Stimulated activated CD4-positive, alpha-beta T cell treated with anti-CD3 and anti-CD28 coated beads, TNF-alpha, amount 100 ng/mL, for 4 hours (primary cell): Measurements from ENCODE around the gene GPR4.
"Not testable (repeated sequence)": the region's sequence is repeated elsewhere in the genome, so short reads cannot be mapped to it uniquely, and the experiment has no call there.

Source experiments
- DNase-seq, 3 experiments: peaks; one replicate each; pipeline ENCODE4 v3.0.0-alpha.2; 2020; ENCODE audit warnings: low read depth in 3 of 3

The GPR4 gene

GRCh38 chr19:45601524-45602374, at the start of gene GPR4:
Gene GPR4, minus strand, starts transcription at chr19:45602212. Its CDS starts 10,346 bp downstream, at chr19:45591866.
- no peak for DNase-seq

GRCh38 chr19:45650722-45651121, 48.7 kb upstream of the GPR4 start:
- DNase-seq, result no peak

DNA sequence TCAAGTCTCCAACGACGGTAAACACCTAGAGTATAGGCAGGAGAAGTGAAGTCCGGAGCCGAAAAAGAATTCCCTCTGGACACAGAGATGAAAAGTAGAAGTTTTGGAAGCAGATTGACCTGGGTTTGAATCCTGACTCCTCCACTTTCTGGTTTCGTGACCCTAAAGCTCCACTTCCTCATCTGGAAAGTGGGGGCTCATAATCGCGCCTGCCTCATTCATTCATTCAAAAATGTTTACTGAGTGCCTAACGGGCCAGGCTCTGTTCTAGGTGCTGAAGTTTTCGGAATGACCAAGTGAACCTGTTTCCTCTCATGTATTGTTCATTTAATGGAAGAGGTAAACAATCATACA, 44.3 kb upstream of the GPR4 start:
- DNase-seq, result no peak

DNA sequence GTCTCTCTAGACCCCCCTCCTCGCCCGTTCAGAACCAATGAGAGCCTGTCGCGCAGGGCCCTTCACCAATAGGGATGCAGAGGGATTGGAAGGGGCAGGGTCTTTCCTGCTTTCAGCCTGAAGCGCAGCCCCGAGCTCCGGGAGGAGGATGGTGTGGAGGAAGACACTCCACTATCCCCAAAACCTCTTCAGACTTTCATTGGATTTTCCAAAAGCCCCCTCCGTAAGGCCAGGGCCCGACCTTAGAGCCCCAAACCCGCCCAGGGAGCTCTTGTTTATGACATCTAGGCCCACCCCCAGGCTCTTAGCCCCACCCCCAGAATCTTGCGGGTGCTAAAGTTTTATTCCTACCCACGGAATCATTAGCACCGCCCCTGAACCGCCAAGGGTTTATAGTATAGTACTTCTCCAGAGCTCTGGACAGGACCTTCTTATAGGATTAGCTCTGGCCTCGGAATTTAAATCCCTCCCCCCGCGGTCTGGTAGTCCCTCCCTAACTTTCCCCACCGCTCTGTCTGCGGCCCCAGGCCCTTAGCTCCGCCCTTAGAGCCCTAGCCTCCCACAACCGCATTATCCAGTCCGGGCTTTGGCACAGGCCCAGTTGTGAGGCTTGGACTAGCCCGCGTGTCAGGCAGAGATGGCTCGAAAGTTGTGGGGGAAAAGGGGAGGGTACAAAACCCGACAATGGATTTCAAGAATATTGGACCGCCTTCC, 43.8 kb upstream of the GPR4 start:
- DNase-seq, result peak in 2 of 3 experiments; percentile 55

DNA sequence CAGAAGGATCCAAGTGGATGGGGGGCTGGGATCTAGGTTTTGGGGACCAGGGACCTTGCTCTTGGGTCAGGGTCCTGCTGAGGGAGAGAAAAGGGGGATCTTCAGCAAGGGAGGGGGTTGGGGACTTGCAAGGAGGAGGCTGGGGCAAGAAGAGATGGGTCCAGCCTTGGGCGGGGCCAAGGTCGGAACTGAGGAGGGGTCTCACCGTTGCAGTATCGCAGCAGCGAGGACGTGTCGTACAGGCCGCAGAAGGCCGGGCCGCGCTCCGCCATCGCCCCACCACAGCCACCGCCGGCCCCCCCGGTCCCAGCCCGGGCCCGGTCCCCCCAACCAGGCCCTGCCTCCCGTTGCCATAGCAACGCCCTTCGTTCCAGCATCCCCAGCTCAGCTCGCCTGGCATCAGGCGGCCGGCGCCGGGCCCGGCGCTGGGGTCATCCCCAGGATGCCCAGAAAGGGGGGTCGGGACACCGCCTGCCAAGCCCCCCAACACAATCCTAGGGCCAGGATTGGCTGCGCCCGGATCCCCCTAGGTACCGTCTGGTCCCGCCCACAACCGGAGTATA, 43.1 kb upstream of the GPR4 start:
- DNase-seq, result no peak

DNA sequence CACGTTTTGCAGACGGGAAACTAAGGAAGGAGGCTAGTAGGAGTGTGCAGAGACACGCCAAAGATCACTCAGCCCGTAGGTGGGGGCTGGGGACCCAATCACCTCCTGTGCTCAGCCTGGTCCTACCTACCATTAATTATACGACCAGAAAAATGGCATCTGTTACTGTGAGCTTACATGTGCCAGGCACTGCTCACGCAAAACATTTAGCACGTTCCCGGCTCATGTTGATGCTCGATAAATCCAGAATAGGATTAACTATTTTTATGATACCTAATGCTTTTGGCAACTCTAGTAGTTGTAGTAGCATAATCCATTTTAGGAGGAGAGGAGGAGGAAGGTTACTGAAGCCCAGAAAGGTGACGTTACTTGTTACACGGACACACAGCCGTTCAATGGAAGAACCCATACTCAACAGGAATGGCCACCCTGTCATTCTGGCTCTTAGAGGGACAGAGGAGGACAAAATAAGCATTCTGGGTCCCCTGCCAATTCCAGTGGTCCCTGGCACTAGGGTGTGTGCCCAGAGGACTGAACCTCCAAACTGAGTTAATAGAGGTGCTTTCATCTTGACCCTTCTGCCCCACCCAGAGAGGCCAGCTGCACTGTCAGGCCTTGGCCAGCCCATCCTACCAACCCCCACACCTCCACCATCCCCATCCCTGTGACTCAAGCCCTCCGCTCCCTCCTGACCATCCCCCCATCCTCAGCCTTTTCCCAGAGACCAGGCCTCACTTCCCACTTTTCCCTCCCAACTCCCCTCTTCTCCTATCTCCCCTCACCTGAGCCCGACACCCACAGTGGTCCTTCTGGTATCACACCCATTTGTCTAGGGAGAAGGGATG, 42.1 kb upstream of the GPR4 start:
- DNase-seq, result no peak

GRCh38 chr19:45643024-45643926, 41.3 kb upstream of the GPR4 start:
- DNase-seq, result peak; percentile 84 to 95 (median 87)

DNA sequence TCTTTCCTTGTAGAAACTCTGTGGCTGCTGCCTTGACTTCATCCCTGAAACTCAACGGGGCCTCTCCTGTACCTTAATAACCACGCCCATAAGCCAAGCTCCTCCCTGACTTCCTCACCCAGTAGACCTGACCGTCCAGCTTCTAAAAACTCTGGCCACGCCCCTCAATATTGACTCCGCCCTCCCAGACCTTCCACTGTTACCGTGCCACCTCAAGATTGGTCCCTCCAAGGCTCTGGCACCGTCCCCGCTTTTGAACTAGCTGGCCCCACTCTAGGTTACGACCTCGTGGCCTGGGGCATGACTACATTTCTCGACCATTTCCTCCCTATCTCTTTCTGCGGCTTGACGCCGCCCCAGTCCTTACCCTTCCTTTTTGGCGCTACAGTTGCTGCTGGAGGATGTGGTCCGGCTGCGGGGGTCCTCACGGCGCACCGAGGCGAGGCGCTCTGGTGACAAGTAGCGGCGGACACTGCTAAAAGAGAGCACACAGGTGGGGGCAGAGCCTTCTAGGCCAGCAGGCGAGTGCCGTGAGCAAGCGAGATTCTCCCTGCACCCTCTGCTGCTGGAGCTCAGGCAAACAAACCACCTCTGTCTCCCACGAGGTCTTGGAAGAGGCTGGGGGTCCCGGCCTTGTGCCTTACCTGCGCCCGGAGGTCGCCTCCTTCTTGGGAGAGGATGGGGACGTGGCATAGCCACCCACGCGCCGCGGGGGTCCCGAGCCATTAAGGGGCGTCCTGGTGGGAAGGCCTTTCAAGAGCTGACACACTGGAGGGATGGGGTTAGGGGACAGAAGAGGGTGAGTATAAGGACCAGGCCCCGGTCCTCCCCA, 39.5 kb upstream of the GPR4 start:
- peak; percentile 25 to 57 (median 28) for DNase-seq

- no peak for DNase-seq
These were observed 38.8 kb upstream of the GPR4 start for GRCh38 chr19:45640849-45641273.

GRCh38 chr19:45638930-45639729, 37.1 kb upstream of the GPR4 start, which contains the start of gene EML2:
Gene EML2, minus strand, starts transcription at chr19:45639397. Its CDS starts 21 bp downstream, at chr19:45639376.
- DNase-seq, result peak in 2 of 3 experiments; percentile 25 to 28

GRCh38 chr19:45637890-45638667, 36.1 kb upstream of the GPR4 start:
- DNase-seq, result no peak

DNA sequence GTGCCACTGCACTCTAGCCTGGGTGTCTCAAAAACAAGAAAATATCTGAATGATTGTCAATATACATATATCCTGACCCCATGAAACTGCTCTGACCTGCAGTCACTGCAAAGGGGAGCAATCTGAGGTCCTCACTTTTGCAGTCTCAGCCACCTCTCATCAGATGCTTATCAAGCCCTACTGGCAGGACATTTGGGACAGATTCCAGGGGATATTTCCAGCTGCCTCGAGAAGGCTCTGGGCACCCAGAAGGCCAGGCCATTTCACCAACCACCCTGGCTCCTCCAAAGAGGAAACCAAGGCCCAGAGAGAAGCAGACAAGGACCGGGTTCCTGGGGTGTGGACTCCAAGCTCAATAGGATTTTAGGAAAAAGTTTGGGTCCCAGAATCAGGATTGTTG, 34.9 kb upstream of the GPR4 start:
- no peak for DNase-seq

DNA sequence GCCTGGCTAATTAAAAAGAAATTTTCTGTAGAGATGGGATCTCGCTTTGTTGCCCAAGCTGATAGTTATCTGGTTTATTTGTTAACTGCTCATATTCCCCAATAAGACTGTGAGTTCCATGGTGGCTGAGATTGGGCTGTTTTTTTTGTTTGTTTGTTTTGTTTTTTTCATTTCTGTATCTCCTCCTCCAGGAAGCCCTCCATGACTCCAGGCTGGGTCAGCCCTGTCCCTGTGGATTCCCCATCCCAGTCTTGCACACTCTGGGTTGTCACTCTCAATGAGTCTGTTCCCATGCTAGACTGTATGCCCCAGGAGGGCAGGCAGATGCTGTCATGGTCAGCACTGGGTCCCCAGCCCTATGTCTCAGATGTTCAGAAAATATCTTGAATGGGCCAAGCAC, 34.3 kb upstream of the GPR4 start:
- no peak for DNase-seq

DNA sequence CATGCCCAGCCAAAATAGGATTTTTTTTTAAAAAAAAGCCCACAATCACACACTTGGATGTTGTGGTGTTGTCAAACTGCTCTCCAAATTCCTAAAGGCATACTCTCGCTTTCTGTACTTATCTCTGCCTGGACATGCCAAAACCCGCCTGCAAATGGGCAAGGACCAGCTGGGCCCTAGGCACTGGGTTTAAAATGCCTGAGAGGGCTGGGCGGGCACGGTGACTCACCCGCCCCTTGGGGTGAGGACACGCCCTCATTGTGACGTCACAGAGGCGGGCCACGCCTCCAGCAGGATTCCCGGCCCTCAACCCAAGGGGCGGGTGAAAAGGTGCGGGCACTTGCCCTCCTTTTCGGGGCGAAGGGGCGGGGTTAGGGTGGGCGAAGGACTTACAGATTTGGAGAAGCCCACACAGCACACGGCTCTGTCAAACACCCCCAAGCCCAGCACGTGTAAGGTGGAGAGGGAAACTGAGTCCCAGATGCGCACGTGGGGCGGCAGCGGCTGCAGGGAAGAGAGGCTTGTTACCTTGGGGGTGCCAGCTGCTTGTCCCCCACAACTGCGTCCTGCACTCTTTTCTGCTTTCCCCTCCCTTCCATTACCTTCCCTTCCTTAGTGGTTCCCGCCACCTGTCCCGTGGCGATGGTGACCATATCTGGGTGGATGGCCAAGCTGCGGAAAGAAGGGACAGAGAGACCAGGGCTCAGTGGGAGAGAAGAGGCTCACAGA, 30.6 kb upstream of the GPR4 start:
- peak in 1 of 3 experiments; percentile 21 for DNase-seq

DNA sequence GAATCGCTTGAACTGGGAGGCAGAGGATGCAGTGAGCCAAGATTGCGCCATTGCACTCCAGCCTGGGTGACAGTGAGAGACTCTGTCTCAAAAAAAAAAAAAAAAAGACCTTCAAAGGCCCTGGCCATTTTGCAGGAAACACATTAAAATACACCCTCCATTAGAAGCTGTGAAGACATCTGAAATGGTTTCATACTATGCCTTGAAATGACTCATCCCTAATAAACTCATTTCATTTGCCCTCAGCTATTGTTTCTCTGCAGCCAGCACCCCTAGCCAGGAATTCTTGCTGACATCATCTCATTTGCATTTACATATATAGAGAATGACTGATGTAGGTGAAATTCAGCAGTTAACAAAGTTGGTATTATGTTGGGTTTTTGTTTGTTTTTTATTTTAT, 28.5 kb upstream of the GPR4 start:
- no peak for DNase-seq

- no peak for DNase-seq
These were observed 27.7 kb upstream of the GPR4 start for GRCh38 chr19:45629704-45630103.

DNA sequence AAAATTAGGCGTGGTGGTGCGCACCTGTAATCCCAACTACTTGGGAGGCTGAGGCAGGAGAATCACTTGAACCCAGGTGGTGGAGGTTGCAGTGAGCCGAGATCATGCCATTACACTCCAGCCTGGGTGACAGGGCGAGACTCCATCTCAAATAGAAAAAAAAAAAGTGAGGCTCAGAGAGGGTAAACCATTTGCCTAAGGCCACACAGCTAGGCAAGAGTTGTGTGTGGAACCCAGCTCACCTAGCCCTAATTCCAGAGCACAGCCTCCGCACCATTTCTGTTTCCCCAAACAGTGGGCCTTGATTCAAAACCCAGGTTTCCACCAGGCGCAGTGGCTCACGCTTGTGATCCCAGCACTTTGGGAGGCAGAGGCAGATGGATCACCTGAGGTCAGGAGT, 26.2 kb upstream of the GPR4 start:
- not testable (repeated sequence) for DNase-seq
